Measurements from ENCODE around the gene SMYD1. TPM values are rescaled to one million over a fixed set of nuclear protein-coding genes. Genes with fewer than 3 reads are reported as not detected.

The SMYD1 gene
- total RNA-seq (ENCODE audit: low replicate concordance), result not detected in 2 replicates

DNA sequence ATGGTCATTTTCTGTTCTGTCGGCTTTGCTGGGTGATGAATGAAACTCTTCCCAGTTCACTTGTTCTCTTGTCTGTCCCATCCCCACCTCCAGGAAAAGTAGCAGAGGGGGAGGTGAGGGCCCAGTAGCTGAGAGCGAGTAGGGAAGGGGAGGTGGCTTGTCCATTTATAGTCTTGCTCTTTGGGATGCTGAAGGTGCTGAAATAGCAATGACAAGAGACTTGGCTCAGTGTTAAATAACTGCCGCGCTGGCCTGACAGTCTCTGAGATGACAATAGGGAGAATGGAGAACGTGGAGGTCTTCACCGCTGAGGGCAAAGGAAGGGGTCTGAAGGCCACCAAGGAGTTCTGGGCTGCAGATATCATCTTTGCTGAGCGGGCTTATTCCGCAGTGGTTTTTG, at the start of gene SMYD1:
TSS of gene SMYD1 (plus strand) at position 228 of the 400 bp plus-strand sequence. CDS start at position 268, 40 bp downstream.

DNA sequence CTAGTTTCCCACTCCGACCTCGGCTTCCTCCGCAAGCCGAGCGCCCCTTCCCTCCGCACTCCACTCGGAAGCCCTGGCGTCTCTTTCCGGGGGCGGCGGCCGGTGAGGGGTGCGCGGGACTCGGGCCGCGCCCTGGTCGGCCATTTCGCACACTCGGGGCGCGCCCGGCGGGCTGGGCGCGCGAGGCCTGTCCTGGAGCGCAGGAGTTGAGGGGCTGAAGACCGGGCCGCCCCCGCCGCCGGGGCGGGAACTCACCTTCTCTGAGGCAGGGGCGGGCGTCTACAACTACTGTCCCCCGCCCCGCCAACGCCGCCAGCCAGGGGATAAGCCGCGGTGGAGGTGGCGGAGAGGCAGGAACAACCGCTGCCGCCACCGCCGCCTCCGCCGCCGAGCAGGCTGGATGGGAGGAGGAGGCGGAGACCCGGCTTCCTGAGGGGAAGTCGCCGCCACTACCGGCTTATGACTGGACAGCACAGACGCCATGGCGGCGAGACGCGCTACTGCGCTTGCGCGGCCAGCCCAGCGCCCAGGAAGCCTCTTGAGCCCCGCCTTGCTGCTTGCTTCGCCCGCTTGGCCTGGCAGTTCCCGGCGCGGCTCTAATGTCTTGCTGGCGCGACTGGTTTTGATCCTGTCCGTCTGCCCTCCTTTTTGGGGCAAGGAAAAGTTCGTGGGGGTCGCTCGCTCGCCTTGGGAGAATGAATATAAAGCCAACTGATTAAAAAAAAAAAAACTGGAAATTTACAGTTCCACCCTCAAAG, 12.1 kb upstream of the SMYD1 start, which contains the start of gene KRCC1:
TSS of gene KRCC1 (minus strand) at position 413 of the 758 bp plus-strand sequence. CDS start 27,220 bp downstream, outside the sequence.

DNA sequence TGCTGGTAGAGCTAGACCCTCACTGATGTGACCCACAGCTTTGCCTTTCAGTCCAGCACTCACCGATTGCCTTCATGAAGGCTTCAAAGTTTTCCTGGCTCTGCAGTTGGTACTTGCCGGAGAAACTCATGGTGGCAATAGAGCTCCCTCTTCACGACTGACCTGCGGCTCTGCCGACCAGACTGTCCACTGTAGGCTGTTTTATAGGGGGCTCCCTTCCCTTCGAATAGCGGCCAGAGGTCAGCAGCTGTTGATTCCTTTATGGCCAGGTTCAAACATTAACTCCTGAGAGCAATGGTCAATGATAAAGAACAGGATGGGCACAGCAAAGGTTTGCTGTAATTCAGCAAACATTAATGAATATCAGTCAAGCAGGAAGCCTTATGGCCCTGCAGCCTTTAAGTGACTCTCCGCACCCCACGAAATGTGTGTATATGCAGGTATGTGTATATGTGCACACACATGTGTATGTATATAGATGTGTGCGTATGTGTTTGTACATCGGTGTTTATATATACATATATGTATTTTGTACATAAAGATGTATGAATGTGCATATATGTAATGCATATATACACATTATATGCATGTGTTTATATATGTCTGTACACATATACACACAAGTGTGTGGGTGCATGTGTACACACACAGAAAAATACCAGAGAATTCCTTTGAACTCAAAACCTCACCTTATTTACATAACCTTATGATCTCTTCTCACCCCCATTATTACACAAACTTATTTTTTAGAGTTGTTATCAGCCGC, 60.4 kb downstream of the SMYD1 start, which contains the start of gene FABP1:
TSS of gene FABP1 (minus strand) at position 175 of the 766 bp plus-strand sequence. CDS start at position 130, 45 bp downstream.

Other genes with a start within 250 kb of the SMYD1 start
- gene RGPD2, start 242.0 kb upstream of the SMYD1 start, total RNA-seq (ENCODE audit: low replicate concordance), result 2.1 and 3.8 TPM in 2 replicates
- gene RNU2-63P, start 51.3 kb upstream of the SMYD1 start, total RNA-seq (ENCODE audit: low replicate concordance), result 121 TPM in 1 of 2 replicates, not detected in the other
- 5.5 and 19.8 TPM in 2 replicates for gene KRCC1, start 12.0 kb upstream of the SMYD1 start, total RNA-seq (ENCODE audit: low replicate concordance)
- gene FABP1, start 60.2 kb downstream of the SMYD1 start, total RNA-seq (ENCODE audit: low replicate concordance), result not detected in 2 replicates
- 0.38 and 16.6 TPM in 2 replicates for gene THNSL2, start 102.5 kb downstream of the SMYD1 start, total RNA-seq (ENCODE audit: low replicate concordance)

All from smooth muscle cell of the coronary artery (primary cell).